Lower leg skin (tissue), 3 donors: ENCODE measurements around the gene MICU1.

ENCODE experiments used
- POLR2A ChIP-seq, 2 donors: fragments of 450-650 bp; IDR thresholded peaks; one replicate each; pipeline ENCODE4 v1.6.1; 2016 to 2017; ENCODE audit warnings: antibody characterized with exemption in 2 of 2, mild to moderate bottlenecking in 1 of 2, moderate library complexity in 1 of 2
- TF ChIP-seq, protein P1 (sequence below), 3 donors: fragments of 450-650 bp; IDR thresholded peaks; one replicate each; pipeline ENCODE4 v1.5.1; 2016; ENCODE audit warnings: antibody characterized with exemption in 3 of 3, mild to moderate bottlenecking in 3 of 3, moderate library complexity in 2 of 3

GRCh38 chr10:72567889-72568640, 57.8 kb downstream of the MICU1 start:
- TF ChIP-seq, protein P1, sequence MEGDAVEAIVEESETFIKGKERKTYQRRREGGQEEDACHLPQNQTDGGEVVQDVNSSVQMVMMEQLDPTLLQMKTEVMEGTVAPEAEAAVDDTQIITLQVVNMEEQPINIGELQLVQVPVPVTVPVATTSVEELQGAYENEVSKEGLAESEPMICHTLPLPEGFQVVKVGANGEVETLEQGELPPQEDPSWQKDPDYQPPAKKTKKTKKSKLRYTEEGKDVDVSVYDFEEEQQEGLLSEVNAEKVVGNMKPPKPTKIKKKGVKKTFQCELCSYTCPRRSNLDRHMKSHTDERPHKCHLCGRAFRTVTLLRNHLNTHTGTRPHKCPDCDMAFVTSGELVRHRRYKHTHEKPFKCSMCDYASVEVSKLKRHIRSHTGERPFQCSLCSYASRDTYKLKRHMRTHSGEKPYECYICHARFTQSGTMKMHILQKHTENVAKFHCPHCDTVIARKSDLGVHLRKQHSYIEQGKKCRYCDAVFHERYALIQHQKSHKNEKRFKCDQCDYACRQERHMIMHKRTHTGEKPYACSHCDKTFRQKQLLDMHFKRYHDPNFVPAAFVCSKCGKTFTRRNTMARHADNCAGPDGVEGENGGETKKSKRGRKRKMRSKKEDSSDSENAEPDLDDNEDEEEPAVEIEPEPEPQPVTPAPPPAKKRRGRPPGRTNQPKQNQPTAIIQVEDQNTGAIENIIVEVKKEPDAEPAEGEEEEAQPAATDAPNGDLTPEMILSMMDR (IDR thresholded peaks at IDR 0.05): no peak
- no peak for TF ChIP-seq POLR2A (IDR thresholded peaks at IDR 0.05)
